Measurements from ENCODE around the gene EIF3J.

GRCh38 chr15:44542596-44542995 lies 5.6 kb downstream of the EIF3J start:
- TF ChIP-seq CTCF (IDR thresholded peaks at IDR 0.05) (no peak), ZBTB33 (IDR thresholded peaks at IDR 0.05; ENCODE audit: borderline replicate concordance, low read depth) (no peak), FOXM1 (IDR thresholded peaks at IDR 0.05; ENCODE audit: low read depth) (no peak), GABPA (IDR thresholded peaks at IDR 0.05; ENCODE audit: low read depth) (no peak), TCF12 (IDR thresholded peaks at IDR 0.05) (no peak), POLR2AphosphoS5 (IDR thresholded peaks at IDR 0.05; ENCODE audit: low read depth, low read length) (no peak), RCOR1 (IDR thresholded peaks at IDR 0.05; ENCODE audit: low read length) (no peak), MAX (IDR thresholded peaks at IDR 0.05; ENCODE audit: low read depth) (no peak), YY1 (IDR thresholded peaks at IDR 0.05; ENCODE audit: low read depth) (no peak), TAF1 (IDR thresholded peaks at IDR 0.05; ENCODE audit: borderline replicate concordance, low read depth, low read length) (no peak), RXRA (IDR thresholded peaks at IDR 0.05; ENCODE audit: borderline replicate concordance, low read depth) (no peak), USF2 (IDR thresholded peaks at IDR 0.05; ENCODE audit: borderline replicate concordance, low read depth, low read length) (no peak), EP300 (IDR thresholded peaks at IDR 0.05; ENCODE audit: borderline replicate concordance in 1 of 2, low read depth in 1 of 2, low read length in 1 of 2) (no peak)

Measured in SK-N-SH (cell line).